GM18873 (cell line): ENCODE results near the gene COL23A1.

Source experiments
- ATAC-seq: cut with Tn5 transposase; IDR thresholded peaks from one replicate; pipeline ENCODE4 v1.9.1; 2021; ENCODE audit warnings: mild to moderate bottlenecking, moderate library complexity, moderate number of reproducible peaks; ENCODE audit not compliant: unreplicated experiment, low FRiP score

Gene COL23A1

GRCh38 chr5:178298283-178298807 lies 291.8 kb downstream of the COL23A1 start:
- ATAC-seq = no peak

- no peak for ATAC-seq
Observed at GRCh38 chr5:178297751-178298150, 292.4 kb downstream of the COL23A1 start.

- ATAC-seq = no peak
Observed at GRCh38 chr5:178296066-178296465, 294.1 kb downstream of the COL23A1 start.

- no peak for ATAC-seq
Observed at GRCh38 chr5:178295589-178295988, 294.6 kb downstream of the COL23A1 start.

DNA sequence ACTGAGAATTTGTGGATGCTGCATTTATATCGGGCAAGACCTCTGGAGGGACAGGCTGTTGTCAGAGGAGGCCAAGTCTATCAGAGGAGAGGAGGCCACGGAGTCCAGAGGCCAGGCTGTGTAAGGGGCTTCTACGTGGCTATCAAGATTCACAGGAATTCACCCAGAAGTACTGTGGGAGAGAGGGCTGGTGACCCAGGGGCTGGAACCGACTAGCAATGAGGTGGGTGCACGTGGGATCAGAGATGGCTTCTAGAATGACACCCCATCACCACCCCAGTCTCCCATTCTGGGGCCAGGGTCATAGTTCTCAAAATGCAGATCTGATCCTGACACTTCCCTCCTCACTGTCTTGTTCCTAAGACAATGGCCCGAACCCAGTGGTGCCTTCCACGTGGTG lies 296.4 kb downstream of the COL23A1 start:
- ATAC-seq = no peak

DNA sequence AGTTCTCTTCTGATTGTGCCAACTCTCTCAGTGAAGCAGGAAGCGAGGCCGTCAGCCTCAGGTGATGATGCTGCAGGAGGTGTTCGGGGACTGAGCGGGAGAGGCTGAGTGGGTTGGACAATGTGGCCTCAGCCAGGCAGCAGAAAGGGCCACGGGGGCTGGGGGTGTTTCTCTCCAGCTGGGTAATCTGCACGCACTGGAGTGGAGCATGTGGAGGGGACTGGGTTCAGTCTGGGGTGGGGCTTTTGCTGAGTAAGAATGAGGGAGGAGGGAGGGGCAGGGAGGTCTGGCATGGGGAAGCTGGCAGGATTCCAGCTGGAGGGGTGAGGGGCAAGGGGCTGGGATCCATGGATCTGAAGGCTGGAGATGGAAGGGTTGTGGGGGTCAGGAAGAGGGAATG lies 296.8 kb downstream of the COL23A1 start:
- no peak for ATAC-seq

DNA sequence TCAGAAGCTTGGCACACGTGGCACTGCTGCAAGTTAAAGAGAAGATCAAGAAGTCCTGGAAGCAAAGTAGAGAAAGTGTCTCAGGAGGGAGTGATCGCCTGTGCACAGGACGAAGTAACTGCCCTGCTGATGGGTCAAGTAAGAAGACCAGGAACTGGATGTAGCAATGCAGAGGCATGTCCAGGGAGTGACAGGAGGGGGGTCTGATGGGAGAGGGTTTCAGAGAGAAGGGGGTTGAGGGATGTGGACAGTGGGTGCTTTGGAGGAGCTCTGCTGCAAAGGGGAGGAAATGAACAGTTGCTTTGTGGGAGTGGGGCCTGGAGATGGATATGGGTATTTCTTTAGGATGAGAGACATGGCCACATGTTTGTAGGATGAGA lies 297.4 kb downstream of the COL23A1 start:
- no peak for ATAC-seq

GRCh38 chr5:178291969-178292825 lies 298.0 kb downstream of the COL23A1 start:
- ATAC-seq = no peak

DNA sequence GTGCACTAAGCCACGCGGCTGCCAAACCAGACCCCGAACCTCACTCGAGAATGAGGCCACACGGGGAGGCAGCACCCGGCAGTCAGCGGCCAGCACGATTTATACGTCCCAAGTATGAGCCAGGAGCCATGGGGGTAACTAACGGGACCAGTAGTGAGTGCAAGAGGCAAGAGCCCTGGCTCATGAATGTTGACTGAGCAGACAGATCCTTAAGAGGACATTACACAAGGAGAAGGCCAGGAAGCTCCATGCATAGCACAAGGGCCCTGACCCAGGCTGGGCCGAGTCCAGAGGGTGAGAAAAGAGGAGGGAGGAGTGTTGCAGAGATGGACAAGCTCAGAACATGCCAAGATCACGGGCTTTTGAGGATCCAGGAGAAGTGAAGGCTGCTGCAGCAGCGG lies 299.0 kb downstream of the COL23A1 start:
- ATAC-seq = no peak

DNA sequence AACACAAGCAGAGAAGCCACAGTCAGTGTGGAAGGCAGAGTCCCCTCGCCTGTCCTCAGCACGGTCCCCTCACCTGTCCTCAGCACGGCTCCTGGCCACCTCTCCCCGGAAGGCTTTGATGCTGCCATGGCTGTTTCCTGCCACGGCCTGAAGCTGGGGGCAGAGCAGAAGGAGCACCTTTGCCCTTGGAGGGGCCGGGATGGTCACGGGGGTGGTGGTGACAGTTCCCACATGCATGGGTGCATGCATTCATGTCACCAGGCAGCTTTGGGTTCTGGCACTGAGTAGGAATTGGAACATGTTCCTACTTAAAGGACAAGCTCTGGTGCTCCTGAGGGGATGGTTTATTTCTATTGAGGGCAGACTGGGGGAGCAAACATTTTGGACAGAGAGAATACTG lies 299.8 kb downstream of the COL23A1 start:
- ATAC-seq = no peak

GRCh38 chr5:178289438-178289837 lies 300.8 kb downstream of the COL23A1 start:
- no peak for ATAC-seq

GRCh38 chr5:178288401-178289368 lies 301.5 kb downstream of the COL23A1 start:
- no peak for ATAC-seq

GRCh38 chr5:178287791-178288105 lies 302.4 kb downstream of the COL23A1 start:
- no peak for ATAC-seq

GRCh38 chr5:178287091-178287790 lies 303.0 kb downstream of the COL23A1 start:
- ATAC-seq = no peak

DNA sequence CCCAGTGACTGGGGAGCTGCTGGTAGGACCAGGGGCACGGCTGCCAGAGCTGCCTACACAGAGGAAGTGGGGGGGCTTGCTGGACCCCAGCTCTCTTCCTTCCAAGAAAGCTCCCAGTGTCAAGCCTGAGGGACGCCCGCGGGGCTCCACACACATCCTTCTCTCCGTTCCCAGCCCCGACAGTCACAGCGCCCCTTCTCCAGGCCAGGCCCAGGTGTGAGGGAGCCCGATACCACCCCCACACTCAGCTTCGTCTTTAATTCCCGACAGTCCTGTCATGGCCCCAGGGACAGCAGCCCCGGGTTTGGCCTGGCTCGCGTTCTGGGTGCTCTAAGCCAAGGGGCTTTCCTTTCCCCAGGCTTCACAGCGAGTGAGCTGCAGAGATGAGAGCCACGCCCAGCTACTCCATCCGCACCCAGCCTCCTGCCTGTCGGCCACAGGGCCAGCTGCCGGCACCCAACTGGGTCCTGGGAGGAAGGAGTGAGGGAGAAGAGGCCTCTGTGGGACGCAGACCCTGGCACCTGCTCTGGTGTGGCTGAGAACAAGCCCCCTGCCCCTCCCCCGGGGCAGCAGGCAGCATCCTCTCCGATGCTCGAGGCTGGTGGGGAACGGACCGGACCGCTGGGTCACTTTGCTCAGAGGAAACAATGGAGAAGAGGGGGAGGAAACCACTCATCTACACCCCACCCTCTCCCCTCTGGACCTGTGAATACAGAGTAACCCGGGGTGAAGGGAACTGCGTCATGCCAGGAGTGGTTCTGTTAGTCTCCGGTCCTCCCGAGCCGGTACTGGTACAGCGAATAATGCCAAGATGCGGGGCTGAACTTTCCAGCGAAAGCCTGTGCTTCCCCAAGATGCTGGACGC lies 303.7 kb downstream of the COL23A1 start:
- no peak for ATAC-seq

GRCh38 chr5:178285399-178286225 lies 304.6 kb downstream of the COL23A1 start:
- ATAC-seq = no peak

- ATAC-seq = no peak
Observed at GRCh38 chr5:178284996-178285395, 305.2 kb downstream of the COL23A1 start.

- no peak for ATAC-seq
Observed at GRCh38 chr5:178284093-178284675, 306.0 kb downstream of the COL23A1 start.

GRCh38 chr5:178283520-178283919 lies 306.7 kb downstream of the COL23A1 start:
- ATAC-seq = no peak
